K562 (cell line): Measurements from ENCODE around the gene COP1. TPM values are rescaled to one million over a fixed set of nuclear protein-coding genes. Genes with fewer than 3 reads are reported as not detected.
"Not testable (repeated sequence)": the region's sequence is repeated elsewhere in the genome, so short reads cannot be mapped to it uniquely, and the experiment has no call there.

Experiments used
- ATAC-seq: fragments of 200-7000 bp; cut with Tn5 transposase; 3 replicates; pipeline ENCODE4 v1.9.1; 2020; ENCODE audit warnings: moderate library complexity
- BruUV-seq: library from RNA; stranded (reverse); fragments of 400-500 nt; replicated peaks from 2 replicates; lab custom pipeline; 2021; lab: Mats Ljungman, UMichigan
- CTCF ChIA-PET: fragments of 300-600 bp; formaldehyde crosslinking; extraction: SDS; loops from one replicate; lab custom pipeline; 2021; ENCODE audit warnings: low intra/inter-chr PET ratio; lab: Yijun Ruan, JAX
- POLR2A ChIA-PET: fragments of 300-600, 350-650 bp; sonication (Branson Sonifier 250); formaldehyde crosslinking; extraction: SDS; loops from one replicate; lab custom pipeline; 2021; ENCODE audit warnings: antibody characterized with exemption, inconsistent platforms; lab: Yijun Ruan, JAX
- DNase-seq, 4 experiments: peaks; one replicate each; pipeline versions ENCODE4 v3.0.0 to v3.0.0-alpha.2; 2011 to 2018; ENCODE audit warnings: low spot score in 3 of 4, mixed read lengths in 3 of 4; ENCODE audit errors: extremely low read depth in 1 of 4
- FAIRE-seq: peaks from 2 replicates; lab custom pipeline; 2011; peaks lifted over from hg19 to GRCh38; lab: Jason Lieb, UNC
- H2AFZ ChIP-seq: 2 replicates; pipeline ENCODE4 v1.6.0; 2011; ENCODE audit warnings: low read depth, low read length, control low read depth, inconsistent platforms
- H3K27ac ChIP-seq: fragments of 200-600 bp; 3 replicates; pipeline ENCODE4 v1.8.0; 2011; ENCODE audit warnings: low read depth, mild to moderate bottlenecking, control low read depth, inconsistent platforms, low read length, moderate library complexity, mixed read lengths; ENCODE audit errors: extremely low read depth
- H3K27me3 ChIP-seq, 2 experiments: fragments of 300-600 bp in 1 of 2; 2 replicates in 1 of 2; 3 replicates in 1 of 2; pipeline versions ENCODE4 v1.6.0 to v1.8.0; 2011; ENCODE audit warnings: inconsistent platforms in 2 of 2, low read length in 2 of 2, mild to moderate bottlenecking in 1 of 2, mixed read lengths in 1 of 2, moderate library complexity in 1 of 2; ENCODE audit not compliant: control insufficient read depth in 2 of 2, insufficient read depth in 2 of 2
- H3K36me3 ChIP-seq: fragments of 300-600 bp; 3 replicates; pipeline ENCODE4 v1.8.0; 2011; ENCODE audit warnings: mild to moderate bottlenecking, low read length, inconsistent platforms; ENCODE audit not compliant: control insufficient read depth, insufficient read depth
- H3K4me1 ChIP-seq, 2 experiments: fragments of 200-600 bp in 1 of 2; replicated peaks in 1 of 2; 2 replicates in 1 of 2; 3 replicates in 1 of 2; pipeline versions ENCODE4 v1.5.1 to v1.8.0; 2011; ENCODE audit warnings: inconsistent platforms in 2 of 2, low read length in 2 of 2, mild to moderate bottlenecking in 1 of 2, mixed read lengths in 1 of 2, moderate library complexity in 1 of 2; ENCODE audit not compliant: control insufficient read depth in 2 of 2, insufficient read depth in 2 of 2
- H3K4me2 ChIP-seq: 2 replicates; pipeline ENCODE4 v1.6.1; 2011; ENCODE audit warnings: low read length, control low read depth, inconsistent platforms, mixed read lengths; ENCODE audit not compliant: insufficient read depth
- H3K4me3 ChIP-seq: fragments of 200-600 bp; sonication (generic), shearing (Covaris generic); 2 replicates; pipeline ENCODE4 v1.5.1; 2016; ENCODE audit warnings: control low read depth, inconsistent platforms
- H3K79me2 ChIP-seq: fragments of 200-600 bp; 3 replicates; pipeline ENCODE4 v1.8.0; 2011; ENCODE audit warnings: low read length, inconsistent platforms; ENCODE audit not compliant: control insufficient read depth, insufficient read depth
- H3K9ac ChIP-seq, 2 experiments: 2 replicates each; pipeline versions ENCODE4 v1.6.0 to v1.6.1; 2011; ENCODE audit warnings: low read depth in 2 of 2, low read length in 2 of 2, control low read depth in 1 of 2, inconsistent platforms in 1 of 2, mild to moderate bottlenecking in 1 of 2, mixed read lengths in 1 of 2; ENCODE audit not compliant: insufficient read depth in 1 of 2
- H3K9me1 ChIP-seq: one replicate; pipeline ENCODE4 v1.6.0; 2011; ENCODE audit warnings: inconsistent platforms, mild to moderate bottlenecking, low read length, moderate library complexity; ENCODE audit not compliant: control insufficient read depth, insufficient read depth
- H3K9me3 ChIP-seq: replicated peaks from 2 replicates; pipeline ENCODE4 v1.5.1; 2011; ENCODE audit warnings: low read depth, low read length, inconsistent platforms; ENCODE audit not compliant: control insufficient read depth, insufficient read depth
- H4K20me1 ChIP-seq: replicated peaks from 2 replicates; pipeline ENCODE4 v1.6.1; 2011; ENCODE audit warnings: low read length, inconsistent platforms, mixed read lengths; ENCODE audit not compliant: control insufficient read depth, insufficient read depth
- WGBS: fragments of 100-300 bp; shearing (Covaris generic); methylation state at CpG from one replicate; pipeline ENCODE4 v1.1.6; 2016; ENCODE audit warnings: low coverage, mixed read lengths; ENCODE audit not compliant: insufficient coverage; ENCODE audit errors: missing lambda C conversion rate; 5-methylcytosine and 5-hydroxymethylcytosine counted together
- in situ Hi-C: fragments of 300-500 bp; cut with MboI; formaldehyde crosslinking; loops from 4 replicates; pipeline ENCODE4 v1.15.0; 2018; ENCODE audit warnings: inconsistent platforms, mixed read lengths
- intact Hi-C: fragments of 100-400 bp; cut with micrococcal nuclease; formaldehyde crosslinking; loops from 2 replicates; pipeline ENCODE4 v1.14.2; 2022
- polyA plus RNA-seq, 8 experiments: library from polyadenylated mRNA; depleted of rRNA in 4 of 8; stranded (reverse) in 5 of 8; unstranded in 3 of 8; fragments of >200 nt; fragmentation: Nextera tagmentation in 2 of 8; fragmentation: Illumina TruSeq in 1 of 8; extraction: Ambion mirVana in 2 of 8; extraction: Trizol in 1 of 8; gene quantifications; 2 replicates each; pipeline versions ENCODE4 v1.2.1 to v1.2.3, GENCODE V29; 2011 to 2014; ENCODE audit warnings: inconsistent platforms in 1 of 8, missing spikeins in 1 of 8
- total RNA-seq, 7 experiments: library from RNA; depleted of rRNA in 6 of 7; stranded (reverse); fragments of >200 nt in 6 of 7; fragmentation: Illumina TruSeq in 2 of 7; extraction: Trizol in 2 of 7; gene quantifications; 2 replicates each; pipeline versions ENCODE4 v1.2.1 to v1.2.3, GENCODE V29; 2011 to 2021; ENCODE audit warnings: low replicate concordance in 1 of 7

The COP1 gene
- total and polyA plus RNA-seq, 9 of the 15 experiments (the other 6 are each of a cell fraction or from before 2014, with no cell fraction given), result 25.8 to 77.7 (median 58.6) TPM

DNA sequence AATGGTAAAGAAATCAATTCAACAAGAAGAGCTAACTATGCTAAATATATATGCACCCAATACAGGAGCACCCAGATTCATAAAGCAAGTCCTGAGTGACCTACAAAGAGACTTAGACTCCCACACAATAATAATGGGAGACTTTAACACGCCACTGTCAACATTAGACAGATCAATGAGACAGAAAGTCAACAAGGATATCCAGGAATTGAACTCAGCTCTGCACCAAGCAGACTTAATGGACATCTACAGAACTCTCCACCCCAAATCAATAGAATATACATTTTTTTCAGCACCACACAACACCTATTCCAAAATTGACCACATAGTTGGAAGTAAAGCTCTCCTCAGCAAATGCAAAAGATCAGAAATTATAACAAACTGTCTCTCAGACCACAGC, 212.4 kb downstream of the COP1 start:
- in situ Hi-C loops, H3K36me3 ChIP-seq, H3K4me3 ChIP-seq, H3K9me3 ChIP-seq, H3K9ac ChIP-seq, H3K4me2 ChIP-seq, CTCF ChIA-PET, H3K4me1 ChIP-seq, H3K27ac ChIP-seq, ATAC-seq, BruUV-seq, H4K20me1 ChIP-seq, H3K27me3 ChIP-seq, POLR2A ChIA-PET, FAIRE-seq, H3K79me2 ChIP-seq, DNase-seq, intact Hi-C loops, H3K9me1 ChIP-seq, H2AFZ ChIP-seq: not testable (repeated sequence)
- no CpG with 5 or more reads among the region's 1 CpG for WGBS

DNA sequence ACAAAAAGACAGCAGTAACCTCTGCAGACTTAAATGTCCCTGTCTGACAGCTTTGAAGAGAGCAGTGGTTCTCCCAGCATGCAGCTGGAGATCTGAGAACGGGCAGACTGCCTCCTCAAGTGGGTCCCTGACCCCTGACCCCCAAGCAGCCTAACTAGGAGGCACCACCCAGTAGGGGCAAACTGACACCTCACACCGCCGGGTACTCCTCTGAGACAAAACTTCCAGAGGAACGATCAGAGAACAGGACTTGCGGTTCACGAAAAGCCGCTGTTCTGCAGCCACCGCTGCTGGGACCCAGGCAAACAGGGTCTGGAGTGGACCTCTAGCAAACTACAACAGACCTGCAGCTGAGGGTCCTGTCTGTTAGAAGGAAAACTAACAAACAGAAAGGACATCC, 214.3 kb downstream of the COP1 start:
- H3K9me1 ChIP-seq, intact Hi-C loops, BruUV-seq, H3K9me3 ChIP-seq, ATAC-seq, H3K79me2 ChIP-seq, CTCF ChIA-PET, H3K4me2 ChIP-seq, in situ Hi-C loops, FAIRE-seq, H2AFZ ChIP-seq, POLR2A ChIA-PET, H3K4me3 ChIP-seq, H3K27me3 ChIP-seq, H3K27ac ChIP-seq, H3K4me1 ChIP-seq, H3K36me3 ChIP-seq, DNase-seq, H4K20me1 ChIP-seq, H3K9ac ChIP-seq: not testable (repeated sequence)
- WGBS, result 94% methylated on average over 7 of the region's 8 CpGs

DNA sequence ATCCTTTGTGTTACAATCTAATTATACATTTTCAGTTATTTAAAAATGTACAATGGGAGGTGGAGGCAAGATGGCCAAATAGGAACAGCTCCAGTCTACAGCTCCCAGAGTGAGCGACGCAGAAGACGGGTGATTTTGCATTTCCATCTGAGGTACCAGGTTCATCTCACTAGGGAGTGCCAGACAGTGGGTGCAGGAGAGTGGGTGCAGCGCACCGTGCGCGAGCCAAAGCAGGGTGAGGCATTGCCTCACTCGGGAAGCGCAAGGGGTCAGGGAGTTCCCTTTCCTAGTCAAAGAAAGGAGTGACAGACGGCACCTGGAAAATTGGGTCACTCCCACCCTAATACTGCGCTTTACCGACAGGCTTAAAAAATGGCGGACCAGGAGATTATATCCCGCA, 214.9 kb downstream of the COP1 start:
- FAIRE-seq, H3K9me3 ChIP-seq, DNase-seq, H4K20me1 ChIP-seq, H3K4me1 ChIP-seq, intact Hi-C loops, POLR2A ChIA-PET, in situ Hi-C loops, H3K27ac ChIP-seq, BruUV-seq, H3K4me3 ChIP-seq, H3K27me3 ChIP-seq, H3K9ac ChIP-seq, H3K79me2 ChIP-seq, H2AFZ ChIP-seq, CTCF ChIA-PET, H3K9me1 ChIP-seq, H3K4me2 ChIP-seq, ATAC-seq: not testable (repeated sequence)
- 98% methylated on average over 10 of the region's 14 CpGs for WGBS
- H3K36me3 ChIP-seq, result peaks cover 12% of the 10 kb centered on the region; the same call in 2 of the 3 replicates
